HG03139 (cell line): ENCODE data around the gene C16orf74.
A peak's percentile ranks its signal among the peaks of the same experiment; 100 is the strongest.

ENCODE experiments used
- ATAC-seq: cut with Tn5 transposase; IDR thresholded peaks from one replicate; pipeline ENCODE4 v1.9.1; 2021; ENCODE audit not compliant: unreplicated experiment

C16orf74 gene

DNA sequence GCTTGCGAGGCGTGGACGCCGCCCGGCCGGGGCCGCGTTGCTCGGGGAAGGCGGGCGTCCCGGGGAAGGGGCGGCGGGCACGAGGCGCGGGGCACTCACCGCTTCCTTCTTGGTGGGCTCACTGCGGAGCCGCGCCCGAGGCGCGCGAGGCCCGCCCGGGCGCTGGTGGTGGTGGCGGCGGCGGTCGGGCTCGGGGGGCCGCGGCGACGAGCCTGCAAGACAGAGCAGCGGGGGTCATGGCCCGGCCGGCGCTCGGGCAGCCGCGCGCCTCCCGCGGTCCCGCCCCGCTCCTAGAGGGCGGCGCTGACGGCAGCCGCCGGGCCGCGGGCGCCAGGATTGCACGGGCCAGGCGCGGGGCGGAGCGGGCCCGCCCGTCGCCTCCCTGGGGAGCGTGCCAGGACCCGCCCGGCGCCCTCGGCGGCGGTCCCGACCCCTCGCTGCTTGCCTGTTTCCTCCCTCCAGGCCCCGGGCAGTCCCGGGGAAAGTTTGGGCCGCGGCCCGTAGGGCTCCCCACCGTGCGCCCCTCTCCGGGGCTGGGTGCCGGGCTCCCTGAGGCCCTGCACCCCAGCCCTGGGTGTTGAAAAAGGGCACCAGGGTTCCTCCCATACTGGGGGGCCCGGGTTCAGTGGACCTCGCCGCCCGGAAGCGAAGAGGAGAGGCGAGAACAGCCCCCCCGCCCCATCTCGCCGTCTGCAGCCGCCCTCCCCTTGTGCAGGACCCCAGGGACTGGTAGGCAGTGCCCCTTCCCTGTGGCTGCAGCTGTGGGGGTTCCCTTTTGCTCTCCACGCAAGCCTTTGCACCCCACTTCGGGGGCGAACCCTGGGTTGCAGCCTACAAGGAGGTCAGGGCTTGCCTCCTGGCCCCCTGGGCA lies at the start of gene C16orf74:
Gene C16orf74 (minus strand): TSS at position 270 of the 871 bp plus-strand sequence. CDS start 15,879 bp downstream, outside the sequence.
- no peak for ATAC-seq

DNA sequence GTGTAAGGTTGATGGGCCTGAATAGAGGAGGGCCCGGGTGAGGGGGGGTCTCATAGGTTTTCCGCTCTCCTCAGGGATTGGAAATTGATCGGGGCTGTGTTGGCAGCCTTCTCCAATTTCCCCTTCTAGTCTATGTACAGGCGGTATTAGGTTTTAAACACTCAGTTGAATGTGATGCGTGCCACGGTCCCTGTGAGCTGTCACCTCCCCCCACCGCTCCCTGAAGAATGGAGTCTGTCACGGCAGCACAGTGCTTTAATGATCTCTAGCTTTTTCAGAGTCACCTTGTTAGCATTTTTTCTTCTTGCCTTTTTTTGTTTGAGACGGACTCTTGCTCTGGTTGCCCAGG lies 49.4 kb upstream of the C16orf74 start:
- ATAC-seq, result no peak

GRCh38 chr16:85799497-85800320 lies 48.8 kb upstream of the C16orf74 start, which contains the start of the genes COX4I1 and EMC8:
Gene COX4I1, plus strand, starts transcription at chr16:85799695. Its CDS starts 1,511 bp downstream, at chr16:85801206.
Gene EMC8, minus strand, starts transcription at chr16:85799544. Its CDS starts 249 bp downstream, at chr16:85799295.
- ATAC-seq, result peak; percentile 79

DNA sequence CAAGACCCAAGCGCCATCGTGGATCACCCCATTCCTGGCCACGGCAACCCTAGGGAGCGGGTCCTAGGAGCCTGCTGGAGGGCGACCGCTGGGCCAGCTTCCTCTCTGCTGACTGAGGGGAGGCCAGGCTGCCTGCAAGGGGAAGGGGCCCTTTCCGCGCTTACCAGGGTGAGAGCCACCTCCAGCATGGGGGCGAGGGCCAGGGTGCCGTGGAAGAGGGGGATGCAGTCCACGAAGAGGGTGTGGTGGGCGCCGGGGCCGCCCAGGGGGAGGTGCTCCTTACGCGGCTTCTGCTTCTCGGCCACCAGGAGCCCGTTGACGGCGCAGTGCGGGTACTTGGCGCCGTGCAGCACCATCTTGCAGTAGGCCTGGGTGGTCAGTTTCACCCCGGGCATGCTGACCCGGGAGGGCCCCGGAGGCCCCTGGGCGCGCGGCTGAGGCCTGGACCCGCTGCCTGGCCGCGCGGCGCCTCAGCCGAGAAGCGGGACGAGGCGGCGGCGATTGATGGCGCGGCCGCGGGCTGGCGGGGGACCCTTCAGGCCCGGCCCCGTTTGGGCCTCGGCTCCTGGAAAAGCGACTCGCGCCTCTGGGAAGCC lies 48.1 kb upstream of the C16orf74 start:
- ATAC-seq, result peak; percentile 23

DNA sequence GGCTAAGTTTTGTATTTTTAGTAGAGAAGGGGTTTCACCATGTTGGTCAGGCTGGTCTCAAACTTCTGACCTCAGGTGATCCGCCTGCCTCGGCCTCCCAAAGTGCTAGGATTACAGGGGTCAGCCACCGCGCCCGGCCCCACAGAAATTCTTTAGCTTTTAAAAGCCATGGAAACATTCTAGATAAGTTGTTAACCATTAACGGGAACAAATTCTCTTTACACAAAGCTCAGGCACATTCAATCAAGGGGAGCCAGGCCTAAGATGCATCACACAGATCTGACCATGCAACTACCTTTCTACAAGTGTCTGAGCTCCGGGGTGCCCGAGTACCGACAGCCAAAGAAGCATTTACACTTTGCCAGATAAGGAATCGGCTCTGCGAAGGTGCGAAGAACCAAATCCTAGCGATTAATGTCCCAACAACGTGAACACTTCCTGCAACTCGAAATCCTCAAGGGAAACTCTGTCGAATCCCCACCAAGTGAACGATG lies 47.4 kb upstream of the C16orf74 start:
- no peak for ATAC-seq

DNA sequence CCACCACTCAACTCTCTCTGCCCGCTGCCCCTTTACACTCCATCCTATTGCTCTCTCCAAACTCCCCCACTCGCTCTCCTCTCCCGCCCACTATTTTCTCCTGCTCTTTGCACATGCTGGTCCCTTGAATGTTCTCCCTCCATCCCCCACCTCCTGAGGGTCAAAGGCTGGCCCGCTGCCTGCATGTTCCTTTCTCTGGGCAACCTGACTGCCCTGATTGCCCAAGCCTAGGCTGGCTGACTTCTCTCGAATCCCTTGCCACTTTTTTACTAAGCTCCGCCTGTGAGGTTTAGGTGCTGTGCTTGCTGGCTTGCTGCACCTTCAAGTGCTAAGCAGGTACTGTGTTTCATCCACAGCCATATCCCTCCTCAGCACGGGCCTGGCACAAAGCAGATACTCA lies 45.7 kb upstream of the C16orf74 start:
- no peak for ATAC-seq

DNA sequence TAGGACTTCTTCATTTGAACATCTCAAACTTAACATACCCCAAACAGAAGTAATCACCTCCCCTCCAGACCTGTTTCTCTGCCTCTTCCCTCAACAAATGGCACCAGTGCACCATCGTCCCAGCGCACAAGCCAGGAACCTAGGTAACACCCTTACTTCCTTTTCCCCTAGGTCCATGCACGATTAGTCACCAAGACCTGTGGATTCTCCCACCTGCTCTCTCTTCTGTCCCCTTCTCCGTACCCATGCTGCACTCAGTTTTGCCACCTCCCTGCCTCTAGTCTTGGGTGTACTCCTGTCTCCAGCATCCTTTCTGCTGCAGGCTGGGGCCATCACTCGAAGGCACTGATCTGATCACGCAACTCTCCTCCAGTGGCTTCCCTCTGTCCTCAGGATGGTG lies 45.3 kb upstream of the C16orf74 start:
- no peak for ATAC-seq

DNA sequence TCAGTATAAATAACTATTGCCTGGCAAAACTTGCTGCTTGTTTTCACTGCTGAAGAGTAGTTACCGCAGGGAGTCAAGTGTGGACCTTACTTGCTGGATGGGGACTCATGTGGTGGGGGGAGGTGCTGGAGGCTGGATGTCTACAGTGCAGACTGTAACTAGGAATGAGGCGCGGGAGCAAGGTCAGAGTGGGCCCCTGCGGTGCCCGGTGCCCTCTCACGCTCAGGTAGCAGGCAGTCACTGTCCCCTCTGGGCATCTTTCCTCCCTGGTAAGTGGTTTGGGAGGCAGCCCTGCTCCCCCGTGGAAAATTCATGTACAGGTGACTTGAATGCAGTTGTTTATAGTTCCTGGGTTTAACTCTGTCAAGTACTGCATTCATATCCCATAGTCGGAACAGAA lies 43.8 kb upstream of the C16orf74 start:
- no peak for ATAC-seq

- ATAC-seq, result no peak
Measured at GRCh38 chr16:85793662-85794298, 42.9 kb upstream of the C16orf74 start.

- no peak for ATAC-seq
Measured at GRCh38 chr16:85789773-85790172, 38.9 kb upstream of the C16orf74 start.

DNA sequence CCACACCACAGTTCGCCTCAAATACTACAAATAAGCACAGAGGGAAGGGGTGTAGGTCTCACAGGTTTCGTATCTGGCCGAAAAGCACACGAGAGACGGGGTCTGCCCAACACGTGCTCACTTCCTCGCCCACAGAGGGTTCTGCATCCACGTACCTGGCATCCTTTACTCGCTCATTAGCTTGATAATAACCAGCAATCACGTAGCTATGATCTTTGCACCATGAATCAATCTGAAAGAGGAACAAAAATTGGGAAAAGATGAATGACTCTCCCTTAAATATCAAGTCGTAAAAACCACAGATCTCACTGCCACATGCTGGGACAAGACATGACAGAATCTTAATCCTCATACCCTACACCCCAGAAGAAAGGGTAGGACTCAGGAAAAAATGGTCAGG lies 37.9 kb upstream of the C16orf74 start:
- ATAC-seq, result no peak

DNA sequence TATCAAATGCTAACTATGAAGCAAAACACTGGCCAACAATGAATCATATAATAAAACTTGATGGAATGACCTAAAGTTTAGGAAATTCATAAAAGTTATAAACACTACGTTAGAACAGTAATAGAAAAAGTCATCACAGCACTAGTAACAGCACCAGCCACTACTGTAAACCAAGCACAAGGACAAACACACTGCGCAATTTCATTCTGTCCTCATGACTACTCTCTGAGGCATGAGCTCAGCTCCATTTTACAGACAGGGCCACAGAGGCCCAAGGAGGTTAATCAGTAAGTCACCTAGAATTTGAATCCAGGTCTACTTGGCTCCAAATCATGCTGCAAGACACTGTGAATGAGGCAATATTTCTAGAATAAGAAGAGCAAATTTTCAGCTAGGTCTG lies 35.0 kb upstream of the C16orf74 start:
- ATAC-seq, result no peak

DNA sequence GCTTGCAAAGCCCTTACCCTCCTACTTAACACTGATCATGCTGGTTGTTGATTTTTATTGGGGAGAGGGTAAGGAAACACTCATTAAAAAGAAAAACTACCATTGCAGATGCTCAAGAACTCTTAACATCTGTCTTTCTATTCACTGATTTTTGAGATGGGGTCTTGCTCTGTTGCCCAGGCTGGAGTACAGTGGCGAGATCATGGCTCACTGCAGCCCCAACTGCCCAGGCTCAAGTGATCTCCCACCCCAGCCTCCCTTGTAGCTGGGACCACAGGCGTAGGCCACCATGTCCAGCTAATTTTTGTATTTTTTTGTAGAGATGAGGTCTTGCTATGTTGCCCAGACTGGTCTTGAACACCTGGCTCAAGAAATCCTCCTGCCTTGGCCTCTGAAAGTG lies 33.9 kb upstream of the C16orf74 start:
- ATAC-seq, result no peak

GRCh38 chr16:85783441-85783840 lies 32.5 kb upstream of the C16orf74 start:
- no peak for ATAC-seq

DNA sequence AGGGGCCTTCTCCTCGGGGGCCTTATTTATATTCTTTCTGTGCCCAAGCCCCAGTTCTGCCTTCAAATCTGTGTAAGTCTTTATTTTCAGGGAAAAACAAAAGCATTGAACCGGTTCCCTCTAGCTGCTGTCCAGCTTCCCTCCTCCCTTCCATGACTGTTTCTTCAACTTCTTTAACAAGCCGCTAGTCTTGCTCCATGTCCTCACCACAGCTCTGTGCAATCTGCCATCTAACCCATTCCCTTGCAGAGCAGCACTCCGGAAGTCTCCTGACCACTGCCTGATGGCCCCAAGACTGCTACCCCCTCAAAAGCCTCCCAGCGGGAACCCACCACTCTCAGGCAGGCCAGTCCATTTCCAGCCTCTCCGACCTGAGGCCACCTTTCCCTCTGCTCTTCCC lies 31.6 kb upstream of the C16orf74 start:
- no peak for ATAC-seq

GRCh38 chr16:85781695-85782370 lies 30.9 kb upstream of the C16orf74 start:
- no peak for ATAC-seq

- no peak for ATAC-seq
Measured at GRCh38 chr16:85781156-85781555, 30.3 kb upstream of the C16orf74 start.

GRCh38 chr16:85780281-85780680 lies 29.4 kb upstream of the C16orf74 start:
- ATAC-seq, result no peak

GRCh38 chr16:85778873-85779272 lies 28.0 kb upstream of the C16orf74 start:
- ATAC-seq, result no peak

DNA sequence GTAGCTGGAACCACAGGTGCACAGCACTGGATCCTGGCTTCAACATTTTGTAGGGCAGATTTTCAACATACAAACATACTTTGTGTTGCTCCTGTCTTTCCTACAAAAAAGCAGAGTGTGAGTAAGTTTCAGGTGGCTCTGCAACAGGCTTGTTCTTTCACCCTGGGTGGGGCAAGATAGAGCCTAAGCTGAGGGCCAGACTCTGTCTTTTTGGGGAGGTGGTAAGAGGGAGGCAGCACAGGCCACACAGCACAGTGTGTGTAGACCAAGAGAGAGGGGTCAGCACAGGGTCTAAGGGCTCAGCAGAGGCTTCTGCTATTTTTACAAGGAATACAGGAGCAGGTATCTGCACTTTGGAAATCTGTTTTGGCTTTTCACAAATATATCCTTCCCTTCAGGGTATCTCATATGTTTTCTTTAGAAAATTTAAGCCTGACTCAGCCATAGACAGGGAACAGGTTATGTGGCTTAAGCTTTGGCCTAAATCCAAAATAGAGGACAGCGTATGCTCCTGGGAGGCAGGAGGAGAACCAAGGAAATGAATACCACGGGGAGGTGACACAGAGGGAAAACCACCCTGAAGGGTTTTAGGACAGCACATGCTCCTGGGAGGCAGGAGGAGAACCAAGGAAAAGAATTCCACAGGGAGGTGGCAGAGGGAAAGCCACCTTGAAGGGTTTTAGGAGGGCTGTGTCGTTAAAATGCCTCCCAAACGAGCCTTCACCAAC lies 26.9 kb upstream of the C16orf74 start:
- ATAC-seq, result no peak
